HG03442 (cell line): ENCODE data around the gene MAGI2.

Source experiments
- ATAC-seq: cut with Tn5 transposase; IDR thresholded peaks from one replicate; pipeline ENCODE4 v1.9.1; 2021; ENCODE audit warnings: mild to moderate bottlenecking, moderate library complexity; ENCODE audit not compliant: unreplicated experiment

Gene MAGI2

DNA sequence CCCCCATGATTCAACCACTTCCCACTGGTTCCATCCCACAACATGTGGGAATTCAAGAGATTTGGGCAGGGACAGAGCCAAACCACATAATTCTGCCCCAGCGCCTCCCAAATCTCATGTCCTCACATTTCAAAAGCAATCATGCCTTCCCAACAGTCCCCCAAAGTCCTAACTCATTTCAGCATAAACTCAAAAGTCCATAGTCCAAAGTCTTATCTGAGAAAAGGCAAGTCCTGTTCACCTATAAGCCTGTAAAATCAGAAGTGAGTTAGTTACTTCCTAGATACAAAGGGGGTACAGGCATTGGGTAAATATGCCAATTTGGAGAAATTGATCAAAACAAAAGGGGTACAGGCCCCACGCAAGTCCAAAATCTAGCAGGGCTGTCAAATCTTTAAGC lies 272.9 kb downstream of the MAGI2 start:
- no peak for ATAC-seq

- ATAC-seq: peak; percentile 45
Measured at GRCh38 chr7:79176859-79177477, 276.5 kb downstream of the MAGI2 start.

DNA sequence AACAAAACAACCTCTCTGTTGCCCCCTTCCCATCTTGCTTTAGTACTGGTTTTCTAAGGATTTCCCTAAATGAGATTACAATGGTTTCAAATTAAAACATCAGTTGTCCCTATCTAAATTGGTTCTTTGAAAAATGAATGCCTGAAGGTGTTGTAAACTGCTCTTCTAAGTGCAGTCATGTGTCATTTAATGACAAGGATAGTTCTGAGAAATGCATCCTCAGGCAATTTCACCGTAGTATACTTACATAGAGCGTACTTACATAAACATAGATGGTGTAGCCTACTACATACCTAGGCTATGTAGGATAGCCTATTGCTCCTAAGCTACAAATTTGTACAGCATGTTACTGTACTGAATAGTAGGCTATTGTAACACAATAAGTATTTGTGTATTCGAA lies 278.1 kb downstream of the MAGI2 start:
- no peak for ATAC-seq

- no peak for ATAC-seq
Measured at GRCh38 chr7:79165225-79165624, 288.2 kb downstream of the MAGI2 start.

DNA sequence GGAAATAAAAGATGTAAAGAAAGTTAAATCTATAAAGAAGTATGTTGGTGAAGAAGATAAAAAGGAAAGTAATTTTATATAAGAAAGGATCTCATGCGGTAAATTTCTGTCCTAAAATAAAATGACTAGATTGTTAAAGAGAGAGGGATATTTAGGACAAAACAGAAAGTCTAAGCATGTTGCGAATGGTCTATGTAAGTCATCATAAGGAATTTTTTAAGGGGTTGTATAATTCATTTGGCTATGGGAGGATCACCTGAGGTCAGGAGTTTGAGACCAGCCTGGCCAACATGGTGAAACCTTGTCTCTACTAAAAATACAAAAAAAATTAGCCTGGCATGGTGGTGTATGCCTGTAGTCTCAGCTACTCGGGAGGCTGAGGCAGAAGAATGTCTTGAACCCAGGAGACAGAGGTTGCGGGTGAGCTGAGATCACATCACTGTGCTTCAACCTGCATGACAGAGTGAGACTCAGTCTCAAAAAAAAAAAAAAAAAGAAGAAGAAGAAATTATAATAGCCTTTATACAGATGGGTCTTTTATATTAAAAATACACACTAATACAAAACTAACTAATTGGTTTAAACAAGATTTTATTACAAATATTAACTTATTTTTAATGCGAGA lies 294.3 kb downstream of the MAGI2 start:
- ATAC-seq: no peak

DNA sequence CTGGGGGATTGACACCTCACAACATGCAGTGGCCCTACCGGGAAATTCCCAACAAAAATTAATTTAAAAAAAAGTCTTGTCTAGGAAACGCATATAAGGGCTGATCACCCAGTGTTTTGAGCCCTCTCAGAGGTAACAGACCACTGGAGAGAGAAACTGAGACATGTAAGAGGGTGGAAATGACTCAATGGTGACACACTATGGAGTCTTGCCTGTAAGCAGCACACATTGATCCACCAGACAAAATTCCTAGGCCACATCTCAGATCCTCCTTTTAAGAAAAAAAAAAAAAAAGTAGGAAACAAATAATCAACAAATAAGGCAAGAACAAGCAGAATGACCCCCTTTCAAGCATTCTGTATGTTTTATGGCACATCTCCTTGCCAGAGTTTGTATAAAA lies 296.2 kb downstream of the MAGI2 start:
- no peak for ATAC-seq

- no peak for ATAC-seq
Measured at GRCh38 chr7:79149831-79150230, 303.6 kb downstream of the MAGI2 start.

DNA sequence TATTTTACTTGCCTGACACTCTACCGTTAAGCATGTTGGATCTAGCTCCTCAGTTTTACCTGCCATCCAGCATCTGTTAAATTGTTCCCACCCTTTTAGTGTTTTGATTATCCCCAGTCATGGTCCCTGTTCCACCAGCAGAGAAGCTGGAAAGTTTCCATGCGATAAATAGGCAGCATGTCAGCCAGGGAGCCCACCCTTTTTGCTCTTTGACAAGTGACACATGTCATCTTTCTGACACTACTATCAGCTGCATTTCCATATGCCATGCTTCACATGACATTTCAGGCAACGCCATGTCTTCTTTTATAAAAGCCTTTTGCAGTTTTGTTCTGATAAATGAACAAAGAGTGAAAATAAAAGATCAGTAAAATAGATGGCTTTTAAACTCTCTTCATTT lies 310.8 kb downstream of the MAGI2 start:
- no peak for ATAC-seq

DNA sequence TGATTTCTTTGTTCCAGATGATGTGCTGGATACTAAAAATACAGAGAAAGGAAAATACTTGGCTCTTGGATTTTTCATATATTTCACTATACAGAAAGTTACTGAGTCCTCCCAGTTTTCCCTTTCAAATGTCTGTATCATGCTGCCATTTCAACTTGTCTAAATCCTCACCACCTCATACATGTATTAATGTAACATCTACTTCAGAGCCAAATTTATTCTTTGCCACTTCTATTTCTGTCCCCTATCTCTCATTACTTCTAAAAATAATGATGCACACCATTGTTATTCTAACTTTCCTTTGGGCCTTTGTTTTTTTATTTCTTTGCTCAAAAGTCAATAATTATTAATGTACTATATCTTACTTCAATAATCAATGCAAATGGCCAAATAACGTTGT lies 312.2 kb downstream of the MAGI2 start:
- no peak for ATAC-seq

- no peak for ATAC-seq
Measured at GRCh38 chr7:79137942-79138341, 315.5 kb downstream of the MAGI2 start.

- ATAC-seq: no peak
Measured at GRCh38 chr7:79132844-79133451, 320.5 kb downstream of the MAGI2 start.

DNA sequence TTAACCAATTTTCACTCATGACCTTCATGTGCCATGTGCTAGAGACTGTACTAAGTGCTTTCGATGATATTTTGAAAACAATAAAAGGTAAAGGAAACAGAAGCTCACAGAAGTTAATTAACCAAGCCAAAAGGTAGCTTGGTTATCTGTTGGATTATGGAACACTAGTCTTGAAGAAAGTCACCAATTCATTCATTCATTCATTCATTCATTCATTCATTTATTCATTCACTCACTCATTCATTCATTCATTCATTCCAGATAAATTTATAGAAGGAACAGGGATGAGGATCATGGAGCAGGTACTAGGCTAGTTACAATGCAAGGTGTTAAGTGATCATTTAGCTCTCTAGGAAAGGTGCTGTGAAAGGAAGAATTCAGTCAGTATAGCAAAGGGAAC lies 322.8 kb downstream of the MAGI2 start:
- no peak for ATAC-seq

DNA sequence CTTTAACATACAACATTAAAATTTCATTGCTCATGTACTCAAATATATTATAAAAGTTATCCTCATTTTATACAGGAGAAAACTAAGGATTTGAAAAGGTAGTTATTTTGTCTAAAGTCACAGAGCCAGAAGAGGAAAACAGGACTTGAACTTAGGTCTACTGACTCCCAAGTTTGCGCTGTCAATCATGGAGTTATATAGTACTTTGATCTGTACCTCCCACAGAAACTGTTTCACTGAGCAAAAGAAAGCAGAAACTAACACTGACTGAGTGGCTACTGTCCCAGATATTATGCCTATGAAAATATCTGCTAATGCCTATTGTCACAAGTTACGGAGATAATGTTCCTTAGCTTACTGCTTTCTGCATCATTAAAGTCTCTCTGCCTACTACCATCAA lies 329.1 kb downstream of the MAGI2 start:
- ATAC-seq: no peak

DNA sequence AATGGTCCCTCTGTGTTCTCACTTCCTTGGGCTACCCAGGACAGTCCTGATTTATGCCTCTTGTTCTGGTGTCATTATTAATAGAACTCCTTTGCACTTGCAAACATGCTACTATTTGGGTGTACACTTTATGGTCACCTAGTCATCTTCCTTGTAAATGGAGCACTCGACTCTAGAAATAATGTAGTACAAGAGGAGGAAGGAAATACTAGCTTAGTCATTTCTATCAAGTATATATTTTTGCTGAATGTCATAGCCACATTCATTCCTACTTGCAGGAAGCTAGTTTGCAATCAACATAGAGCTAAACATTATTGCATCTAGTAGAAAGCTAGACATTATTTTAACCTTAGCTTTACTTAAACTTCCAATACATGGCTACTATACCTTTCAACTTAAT lies 335.3 kb downstream of the MAGI2 start:
- no peak for ATAC-seq

GRCh38 chr7:79096361-79096805 lies 357.1 kb downstream of the MAGI2 start:
- no peak for ATAC-seq

GRCh38 chr7:79093421-79093820 lies 360.0 kb downstream of the MAGI2 start:
- no peak for ATAC-seq

GRCh38 chr7:79091661-79092060 lies 361.8 kb downstream of the MAGI2 start:
- ATAC-seq: no peak

- no peak for ATAC-seq
Measured at GRCh38 chr7:79091011-79091410, 362.5 kb downstream of the MAGI2 start.

GRCh38 chr7:79090543-79090942 lies 362.9 kb downstream of the MAGI2 start:
- no peak for ATAC-seq

- ATAC-seq: no peak
Measured at GRCh38 chr7:79084423-79084822, 369.0 kb downstream of the MAGI2 start.

GRCh38 chr7:79079919-79080554 lies 373.4 kb downstream of the MAGI2 start:
- ATAC-seq: no peak

GRCh38 chr7:79078273-79078672 lies 375.2 kb downstream of the MAGI2 start:
- ATAC-seq: no peak
